ENCODE data around the gene ZNF319. TPM values are rescaled to one million over a fixed set of nuclear protein-coding genes. Genes with fewer than 3 reads are reported as not detected.
"Not testable (repeated sequence)": the region's sequence is repeated elsewhere in the genome, so short reads cannot be mapped to it uniquely, and the experiment has no call there.

ZNF319 gene
- total RNA-seq, 2 experiments from 2014 or later: 5.6 to 7.0 TPM

DNA sequence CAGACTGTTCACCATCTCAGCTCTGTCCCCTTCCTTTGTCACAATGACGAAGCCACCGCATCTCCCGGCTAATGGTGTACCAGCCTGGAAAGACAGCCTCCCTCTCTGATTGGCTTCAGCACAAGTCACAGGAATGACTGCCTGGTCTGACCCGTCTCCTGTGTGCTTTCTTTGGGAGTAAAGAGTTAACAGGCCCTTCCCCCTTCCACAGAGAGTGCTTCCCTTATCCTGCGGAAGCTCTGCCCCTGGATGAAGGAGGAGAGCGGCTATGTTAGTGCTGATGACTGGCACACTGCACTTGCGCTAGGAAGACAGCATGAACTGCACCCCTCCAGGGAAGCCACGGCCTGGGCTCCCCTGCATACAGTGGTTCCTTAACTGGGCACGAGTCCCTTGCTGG lies 12.0 kb upstream of the ZNF319 start:
- ChIA-PET POLR2A (interaction anchor here (1.5 kb wide), 1 partner anchor 11 kb away, joined by 6 read pairs; no protein-coding TSS in a partner anchor), CTCF (no interaction called here)
- Mint-ChIP-seq H3K27me3 (no peaks in the 10 kb centered on the region), H3K4me1 (ENCODE audit: low read depth) (no peaks in the 10 kb centered on the region), H3K4me3 (no peak overlapping the region), H3K9me3 (no peaks in the 10 kb centered on the region), H3K27ac (no peak overlapping the region), H3K36me3 (ENCODE audit: low read depth) (peaks cover 15% of the 10 kb centered on the region)
- TF ChIP-seq, protein P1, sequence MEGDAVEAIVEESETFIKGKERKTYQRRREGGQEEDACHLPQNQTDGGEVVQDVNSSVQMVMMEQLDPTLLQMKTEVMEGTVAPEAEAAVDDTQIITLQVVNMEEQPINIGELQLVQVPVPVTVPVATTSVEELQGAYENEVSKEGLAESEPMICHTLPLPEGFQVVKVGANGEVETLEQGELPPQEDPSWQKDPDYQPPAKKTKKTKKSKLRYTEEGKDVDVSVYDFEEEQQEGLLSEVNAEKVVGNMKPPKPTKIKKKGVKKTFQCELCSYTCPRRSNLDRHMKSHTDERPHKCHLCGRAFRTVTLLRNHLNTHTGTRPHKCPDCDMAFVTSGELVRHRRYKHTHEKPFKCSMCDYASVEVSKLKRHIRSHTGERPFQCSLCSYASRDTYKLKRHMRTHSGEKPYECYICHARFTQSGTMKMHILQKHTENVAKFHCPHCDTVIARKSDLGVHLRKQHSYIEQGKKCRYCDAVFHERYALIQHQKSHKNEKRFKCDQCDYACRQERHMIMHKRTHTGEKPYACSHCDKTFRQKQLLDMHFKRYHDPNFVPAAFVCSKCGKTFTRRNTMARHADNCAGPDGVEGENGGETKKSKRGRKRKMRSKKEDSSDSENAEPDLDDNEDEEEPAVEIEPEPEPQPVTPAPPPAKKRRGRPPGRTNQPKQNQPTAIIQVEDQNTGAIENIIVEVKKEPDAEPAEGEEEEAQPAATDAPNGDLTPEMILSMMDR (IDR thresholded peaks at IDR 0.05): no peak
- intact Hi-C loops (cut with micrococcal nuclease): no loop called here
- ATAC-seq: no peak
- DNase-seq: no peak

DNA sequence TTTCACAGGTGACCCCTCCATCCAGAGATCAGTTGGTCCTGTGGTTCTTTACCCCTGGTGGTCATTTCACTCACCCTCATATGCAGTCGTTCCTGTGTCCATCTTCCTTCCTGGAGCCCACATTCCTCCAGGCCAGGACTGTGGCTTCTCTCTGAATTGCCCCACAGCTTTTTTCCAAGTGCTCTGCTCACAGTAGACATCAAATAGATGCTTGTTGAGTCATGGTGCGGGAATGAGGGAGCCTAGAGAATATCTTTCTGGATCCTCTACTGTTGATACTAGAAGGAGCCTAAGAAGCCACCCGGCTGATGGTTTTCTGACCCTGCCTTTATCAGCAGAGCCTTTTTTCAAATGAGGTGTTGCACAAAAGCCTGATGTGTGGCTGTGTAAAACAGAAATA lies 11.2 kb upstream of the ZNF319 start:
- intact Hi-C loops (cut with micrococcal nuclease): no loop called here
- Mint-ChIP-seq H3K27me3 (no peaks in the 10 kb centered on the region), H3K27ac (no peak overlapping the region), H3K4me1 (ENCODE audit: low read depth) (no peaks in the 10 kb centered on the region), H3K9me3 (no peaks in the 10 kb centered on the region), H3K4me3 (no peak overlapping the region), H3K36me3 (ENCODE audit: low read depth) (peaks cover 21% of the 10 kb centered on the region)
- ChIA-PET POLR2A (interaction anchor here (1.5 kb wide), 1 partner anchor 12 kb away, joined by 6 read pairs; no protein-coding TSS in a partner anchor), CTCF (no interaction called here)
- ATAC-seq (no peak), DNase-seq (no peak)
- TF ChIP-seq, protein P1 (IDR thresholded peaks at IDR 0.05): no peak

DNA sequence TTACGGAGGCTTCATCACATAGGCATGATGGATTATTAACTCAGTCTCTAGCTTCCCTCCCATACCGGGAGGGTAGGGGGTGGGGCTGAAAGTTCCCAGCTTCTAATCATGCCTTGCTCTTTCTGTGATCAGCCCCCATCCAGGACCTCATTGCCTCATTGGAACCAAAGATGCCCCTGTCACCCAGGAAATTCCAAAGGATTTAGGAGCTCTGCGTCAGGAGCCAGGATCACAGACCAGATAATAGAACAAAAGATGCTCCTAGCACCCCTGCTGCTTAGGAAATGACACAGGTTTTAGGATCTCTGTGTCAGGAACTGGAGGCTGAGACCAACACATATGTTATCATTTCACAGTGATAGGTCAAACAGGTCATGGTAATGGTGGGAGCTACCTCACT lies 10.4 kb upstream of the ZNF319 start:
- H3K9me3 Mint-ChIP-seq: no peaks in the 10 kb centered on the region
- ChIA-PET CTCF (interaction anchor here (1.0 to 1.2 kb wide), 2 partner anchors 9 to 11 kb away, joined by 3 to 6 read pairs; partner anchors contain the start of gene ZNF319), POLR2A (no interaction called here)
- intact Hi-C loops (cut with micrococcal nuclease): no loop called here
- no peaks in the 10 kb centered on the region for H3K27me3 Mint-ChIP-seq
- H3K4me3 Mint-ChIP-seq: no peak overlapping the region
- ATAC-seq (no peak), DNase-seq (no peak)
- TF ChIP-seq, protein P1 (IDR thresholded peaks at IDR 0.05): no peak
- no peak overlapping the region for H3K27ac Mint-ChIP-seq
- H3K4me1 Mint-ChIP-seq (ENCODE audit: low read depth): no peaks in the 10 kb centered on the region
- peaks cover 25% of the 10 kb centered on the region for H3K36me3 Mint-ChIP-seq (ENCODE audit: low read depth)

DNA sequence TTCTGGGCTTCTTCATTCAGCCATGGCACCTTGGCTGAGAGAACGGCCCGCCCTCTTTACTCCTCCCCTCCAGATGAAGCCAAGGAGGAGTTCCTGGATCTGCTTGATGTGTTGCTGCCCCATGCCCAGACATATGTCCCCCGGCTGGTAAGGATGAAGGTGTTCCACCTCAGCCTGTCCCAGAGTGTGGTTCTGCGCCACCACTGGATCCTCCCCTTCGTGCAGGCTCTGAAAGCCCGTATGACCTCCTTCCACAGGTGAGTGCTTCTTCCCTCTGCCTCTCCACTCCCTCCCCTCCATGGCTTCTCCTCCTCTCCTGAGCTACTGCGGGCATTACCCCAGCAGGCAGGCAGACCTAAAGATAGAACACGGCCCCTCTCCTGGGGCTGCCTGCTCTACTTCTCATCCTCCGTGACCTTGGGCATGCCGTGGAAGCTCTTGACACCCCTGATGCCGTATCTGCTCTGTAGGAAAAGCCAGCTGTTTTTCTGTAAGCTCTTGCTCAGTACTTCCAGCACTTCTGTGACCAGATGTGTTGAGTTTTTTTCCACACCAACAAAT lies 9.5 kb upstream of the ZNF319 start:
- TF ChIP-seq, protein P1 (IDR thresholded peaks at IDR 0.05): no peak
- H3K9me3 Mint-ChIP-seq: no peaks in the 10 kb centered on the region
- CTCF ChIA-PET: interaction anchor here (1.0 to 1.2 kb wide), 2 partner anchors 8 to 10 kb away, joined by 3 to 6 read pairs; partner anchors contain the start of gene ZNF319
- H3K36me3 Mint-ChIP-seq (ENCODE audit: low read depth): peaks cover 25% of the 10 kb centered on the region
- POLR2A ChIA-PET: no interaction called here
- H3K27me3 Mint-ChIP-seq: no peaks in the 10 kb centered on the region
- intact Hi-C loops (cut with micrococcal nuclease): no loop called here
- no peaks in the 10 kb centered on the region for H3K4me1 Mint-ChIP-seq (ENCODE audit: low read depth)
- H3K27ac Mint-ChIP-seq: no peak overlapping the region
- DNase-seq (no peak), ATAC-seq (no peak)
- no peak overlapping the region for H3K4me3 Mint-ChIP-seq

DNA sequence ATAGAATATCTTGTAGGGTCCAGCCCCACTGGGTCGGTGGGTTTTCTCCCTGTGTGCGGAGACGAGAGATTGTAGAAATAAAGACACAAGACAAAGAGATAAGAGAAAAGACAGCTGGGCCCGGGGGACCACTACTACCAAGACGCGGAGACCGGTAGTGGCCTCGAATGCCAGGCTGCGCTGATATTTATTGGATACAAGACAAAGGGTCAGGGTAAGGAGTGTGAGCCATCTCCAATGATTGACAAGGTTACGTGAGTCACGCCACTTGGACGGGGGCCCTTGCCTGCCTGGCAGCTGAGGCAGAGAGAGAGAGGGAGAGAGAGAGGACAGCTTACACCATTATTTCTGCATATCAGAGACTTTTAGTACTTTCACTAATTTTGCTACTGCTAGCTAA lies 4.3 kb upstream of the ZNF319 start:
- H3K4me1 Mint-ChIP-seq (ENCODE audit: low read depth): peaks cover 16% of the 10 kb centered on the region
- CTCF ChIA-PET: interaction anchor here (0.5 to 2.1 kb wide), 8 partner anchors 11 to 428 kb away, joined by 3 to 9 read pairs (median 3); no protein-coding TSS in a partner anchor

More for the DNA sequence above, 4.3 kb upstream of the ZNF319 start:
- ATAC-seq, H3K27me3 Mint-ChIP-seq, H3K9me3 Mint-ChIP-seq, POLR2A ChIA-PET, H3K4me3 Mint-ChIP-seq, H3K27ac Mint-ChIP-seq, DNase-seq: not testable (repeated sequence)
- intact Hi-C loops (cut with micrococcal nuclease): loop anchor here (5.0 kb wide), 1 partner anchor 107 kb away; no protein-coding TSS in a partner anchor
- peaks cover 22% of the 10 kb centered on the region for H3K36me3 Mint-ChIP-seq (ENCODE audit: low read depth)
